CD4-positive, alpha-beta T cell (primary cell): ENCODE measurements around the gene SLC5A12. TPM values are rescaled to one million over a fixed set of nuclear protein-coding genes. Genes with fewer than 3 reads are reported as not detected.

ENCODE experiments used
- ATAC-seq: fragments of 200-7000 bp; cut with Tn5 transposase; one replicate; pipeline ENCODE4 v1.10.0; 2022; ENCODE audit warnings: mild to moderate bottlenecking; ENCODE audit not compliant: poor library complexity
- CTCF ChIA-PET: fragments of 350-600 bp; sonication (Branson Sonifier 250); formaldehyde crosslinking; loops from one replicate; lab custom pipeline; 2021; ENCODE audit warnings: antibody characterized with exemption, inconsistent platforms; lab: Charles Lee
- POLR2A ChIA-PET: fragments of 350-600 bp; sonication (Branson Sonifier 250); formaldehyde crosslinking; loops from one replicate; lab custom pipeline; 2021; ENCODE audit warnings: antibody characterized with exemption, inconsistent platforms; lab: Charles Lee
- DNase-seq, 14 experiments: peaks; one replicate each; pipeline ENCODE4 v3.0.0-alpha.2; 2013 to 2020; ENCODE audit warnings: mixed read lengths in 2 of 14
- H3K27ac ChIP-seq, 2 donors: one replicate each; pipeline versions ENCODE4 v1.5.1 to v1.7.0; 2013; ENCODE audit warnings: low read length in 2 of 2, low read depth in 1 of 2, mild to moderate bottlenecking in 1 of 2
- H3K27me3 ChIP-seq, 2 experiments: 1 replicate in 1 of 2; 2 replicates in 1 of 2; pipeline versions ENCODE4 v1.6.1 to v1.7.0; 2013; ENCODE audit warnings: low read length in 2 of 2, control low read depth in 1 of 2, mild to moderate bottlenecking in 1 of 2, moderate library complexity in 1 of 2; ENCODE audit not compliant: insufficient read depth in 2 of 2, control insufficient read depth in 1 of 2
- H3K36me3 ChIP-seq: one replicate; pipeline ENCODE4 v1.6.1; 2013; ENCODE audit warnings: low read length, control low read depth; ENCODE audit not compliant: insufficient read depth
- H3K4me1 ChIP-seq: one replicate; pipeline ENCODE4 v1.6.1; 2013; ENCODE audit warnings: low read length, control low read depth; ENCODE audit not compliant: insufficient read depth
- H3K4me3 ChIP-seq: one replicate; pipeline ENCODE4 v1.5.1; 2013; ENCODE audit warnings: mild to moderate bottlenecking, low read length, moderate library complexity
- H3K9me3 ChIP-seq, 2 experiments: 1 replicate in 1 of 2; 2 replicates in 1 of 2; pipeline versions ENCODE4 v1.6.1 to v1.7.0; 2013; ENCODE audit warnings: low read length in 2 of 2, mild to moderate bottlenecking in 2 of 2, control low read depth in 1 of 2, moderate library complexity in 1 of 2; ENCODE audit not compliant: control insufficient read depth in 1 of 2, insufficient read depth in 1 of 2
- H3K27ac Mint-ChIP-seq: one replicate; pipeline ENCODE4 v1.8.0; 2020; ENCODE audit warnings: mixed read lengths
- H3K27me3 Mint-ChIP-seq: one replicate; pipeline ENCODE4 v1.8.0; 2021; ENCODE audit warnings: mixed read lengths
- H3K36me3 Mint-ChIP-seq: one replicate; pipeline ENCODE4 v1.8.0; 2021; ENCODE audit warnings: low read depth, mixed read lengths
- H3K4me1 Mint-ChIP-seq: one replicate; pipeline ENCODE4 v1.8.0; 2021; ENCODE audit warnings: low read depth, mixed read lengths
- H3K4me3 Mint-ChIP-seq: one replicate; pipeline ENCODE4 v1.8.0; 2020; ENCODE audit warnings: mild to moderate bottlenecking, mixed read lengths
- H3K9me3 Mint-ChIP-seq: one replicate; pipeline ENCODE4 v1.8.0; 2020; ENCODE audit warnings: mixed read lengths
- CTCF ChIP-seq: fragments of 200-600 bp; IDR thresholded peaks from one replicate; pipeline ENCODE4 v1.8.0; 2022; ENCODE audit warnings: antibody characterized with exemption, mild to moderate bottlenecking
- intact Hi-C, 2 experiments: fragments of 100-400 bp; cut with DNase I in 1 of 2; cut with micrococcal nuclease in 1 of 2; formaldehyde crosslinking; loops; one replicate each; pipeline versions ENCODE4 v1.15.1 to v1.9.0; 2023 to 2025; cut with DNase I, micrococcal nuclease
- total RNA-seq, 174 experiments: library from RNA in 2 of 174; stranded (reverse) in 2 of 174; gene quantifications; one replicate each; pipeline ENCODE4 v1.2.3 and lab custom pipeline; 2021 to 2026

Gene SLC5A12
- total RNA-seq, 2 experiments from 2014 or later = not detected

- Mint-ChIP-seq H3K9me3 (peaks cover 4% of the 10 kb centered on the region), H3K27ac (no peak overlapping the region), H3K4me3 (no peak overlapping the region), H3K4me1 (no peaks in the 10 kb centered on the region), H3K27me3 (no peaks in the 10 kb centered on the region), H3K36me3 (no peaks in the 10 kb centered on the region)
- no peak for DNase-seq
- Histone ChIP-seq H3K36me3 (no peaks in the 10 kb centered on the region), H3K4me1 (no peaks in the 10 kb centered on the region), H3K4me3 (no peak overlapping the region), H3K27ac (no peak overlapping the region), H3K9me3 (no peaks in the 10 kb centered on the region), H3K27me3 (no peaks in the 10 kb centered on the region)
- no peak for TF ChIP-seq CTCF
- ChIA-PET CTCF (no interaction called here), POLR2A (no interaction called here)
- intact Hi-C loops = no loop called here
- no peak for ATAC-seq
Measured at GRCh38 chr11:26708736-26709456, 13.0 kb downstream of the SLC5A12 start.

GRCh38 chr11:26706181-26706580, 15.7 kb downstream of the SLC5A12 start:
- Histone ChIP-seq H3K4me1 (no peaks in the 10 kb centered on the region), H3K27me3 (no peaks in the 10 kb centered on the region), H3K36me3 (no peaks in the 10 kb centered on the region), H3K4me3 (no peak overlapping the region), H3K27ac (no peak overlapping the region), H3K9me3 (no peaks in the 10 kb centered on the region)
- peaks cover 2% of the 10 kb centered on the region for H3K9me3 Mint-ChIP-seq
- DNase-seq (no peak), ATAC-seq (no peak)
- ChIA-PET POLR2A (no interaction called here), CTCF (no interaction called here)
- no peaks in the 10 kb centered on the region for H3K4me1 Mint-ChIP-seq
- TF ChIP-seq CTCF = no peak
- no peak overlapping the region for H3K4me3 Mint-ChIP-seq
- H3K27me3 Mint-ChIP-seq = no peaks in the 10 kb centered on the region
- intact Hi-C loops = no loop called here
- no peaks in the 10 kb centered on the region for H3K36me3 Mint-ChIP-seq
- H3K27ac Mint-ChIP-seq = no peak overlapping the region

GRCh38 chr11:26704249-26704648, 17.6 kb downstream of the SLC5A12 start:
- ChIA-PET CTCF (no interaction called here), POLR2A (no interaction called here)
- Mint-ChIP-seq H3K9me3 (no peaks in the 10 kb centered on the region), H3K4me1 (no peaks in the 10 kb centered on the region), H3K4me3 (no peak overlapping the region), H3K27me3 (no peaks in the 10 kb centered on the region), H3K27ac (no peak overlapping the region), H3K36me3 (no peaks in the 10 kb centered on the region)
- no peaks in the 10 kb centered on the region for H3K4me1 ChIP-seq
- H3K27me3 ChIP-seq = no peaks in the 10 kb centered on the region
- peaks cover 0 to 3% of the 10 kb centered on the region in 2 experiments for H3K9me3 ChIP-seq
- ATAC-seq = no peak
- no peak overlapping the region for H3K27ac ChIP-seq
- intact Hi-C loops = no loop called here
- H3K4me3 ChIP-seq = no peak overlapping the region
- TF ChIP-seq CTCF = no peak
- DNase-seq = no peak
- H3K36me3 ChIP-seq = no peaks in the 10 kb centered on the region
